ENCODE results near the gene TTC1.

DNA sequence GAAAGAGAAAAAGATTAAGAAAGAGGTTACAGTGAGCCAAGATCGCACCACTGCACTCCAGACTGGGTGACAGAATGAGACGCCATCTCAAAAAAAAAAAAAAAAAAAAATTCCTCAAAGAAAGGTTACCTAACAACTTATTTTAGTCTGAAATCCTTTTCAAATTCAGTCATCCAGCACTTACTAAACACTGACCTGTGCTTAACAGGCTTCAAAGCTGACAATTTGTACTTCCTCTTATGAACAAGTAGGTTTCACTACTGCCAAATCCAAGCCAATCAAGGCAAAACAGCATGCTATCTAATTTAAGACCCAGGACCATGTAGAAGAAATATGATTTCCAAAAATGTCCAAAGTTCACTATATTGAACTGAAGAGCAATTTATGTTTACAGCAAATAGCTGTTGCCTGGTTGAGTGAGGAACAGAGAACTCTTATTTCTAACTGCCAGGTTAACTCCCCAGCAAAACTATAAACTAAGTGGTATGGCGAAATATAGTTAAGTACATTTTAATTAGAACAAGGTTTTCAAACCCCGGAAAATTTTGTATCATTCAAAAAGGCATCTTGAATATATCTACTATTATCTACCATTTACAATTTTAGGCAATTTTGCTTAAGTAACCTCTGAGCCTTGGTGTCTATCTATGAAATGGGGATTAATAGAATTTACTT lies 96.9 kb downstream of the TTC1 start:
- no peak for TF ChIP-seq POLR2A (IDR thresholded peaks at IDR 0.05; ENCODE audit: low read depth)
- TF ChIP-seq, protein P1, sequence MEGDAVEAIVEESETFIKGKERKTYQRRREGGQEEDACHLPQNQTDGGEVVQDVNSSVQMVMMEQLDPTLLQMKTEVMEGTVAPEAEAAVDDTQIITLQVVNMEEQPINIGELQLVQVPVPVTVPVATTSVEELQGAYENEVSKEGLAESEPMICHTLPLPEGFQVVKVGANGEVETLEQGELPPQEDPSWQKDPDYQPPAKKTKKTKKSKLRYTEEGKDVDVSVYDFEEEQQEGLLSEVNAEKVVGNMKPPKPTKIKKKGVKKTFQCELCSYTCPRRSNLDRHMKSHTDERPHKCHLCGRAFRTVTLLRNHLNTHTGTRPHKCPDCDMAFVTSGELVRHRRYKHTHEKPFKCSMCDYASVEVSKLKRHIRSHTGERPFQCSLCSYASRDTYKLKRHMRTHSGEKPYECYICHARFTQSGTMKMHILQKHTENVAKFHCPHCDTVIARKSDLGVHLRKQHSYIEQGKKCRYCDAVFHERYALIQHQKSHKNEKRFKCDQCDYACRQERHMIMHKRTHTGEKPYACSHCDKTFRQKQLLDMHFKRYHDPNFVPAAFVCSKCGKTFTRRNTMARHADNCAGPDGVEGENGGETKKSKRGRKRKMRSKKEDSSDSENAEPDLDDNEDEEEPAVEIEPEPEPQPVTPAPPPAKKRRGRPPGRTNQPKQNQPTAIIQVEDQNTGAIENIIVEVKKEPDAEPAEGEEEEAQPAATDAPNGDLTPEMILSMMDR (IDR thresholded peaks at IDR 0.05), result no peak

Measured in esophagus muscularis mucosa (tissue), 3 donors.